ENCODE measurements around the gene ECSIT.

ECSIT gene

GRCh38 chr19:11549386-11549953, 20.5 kb upstream of the ECSIT start:
- DNase-seq = no peak

DNA sequence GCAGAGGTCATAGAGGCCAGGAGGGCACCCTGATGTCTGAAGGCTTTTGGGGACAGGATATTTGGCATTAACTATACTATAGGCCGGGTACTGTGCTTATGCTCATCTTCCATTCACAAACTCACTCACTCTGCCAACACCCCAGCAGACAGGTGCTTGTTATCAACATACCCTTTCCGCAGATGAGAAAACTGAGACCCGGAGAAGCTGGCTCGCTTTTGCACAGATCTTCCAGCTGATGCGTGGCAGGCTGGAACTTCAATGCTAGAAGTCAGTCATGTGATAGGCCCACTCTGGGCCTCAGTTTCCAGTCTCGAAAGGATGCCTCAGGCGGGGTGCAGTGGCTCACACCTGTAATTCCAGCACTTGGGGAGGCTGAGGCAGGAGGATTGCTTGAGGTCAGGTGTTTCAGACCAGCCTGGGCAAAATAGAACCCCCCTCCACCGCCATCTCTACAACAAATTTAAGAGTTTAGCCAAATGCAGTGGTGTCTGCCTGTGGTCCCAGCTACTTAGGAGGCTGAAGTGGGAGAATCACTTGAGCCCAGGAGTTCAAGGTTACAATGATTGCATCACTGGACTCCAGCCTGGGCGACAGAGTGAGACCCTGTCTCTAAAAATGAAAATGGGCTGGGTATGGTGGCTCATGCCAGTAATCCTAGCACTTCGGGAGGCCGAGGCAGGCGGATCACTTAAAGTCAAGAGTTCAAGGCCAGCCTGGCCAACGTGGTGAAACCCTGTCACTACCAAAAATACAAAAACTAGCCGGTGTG, 19.2 kb upstream of the ECSIT start:
- no peak for DNase-seq

DNA sequence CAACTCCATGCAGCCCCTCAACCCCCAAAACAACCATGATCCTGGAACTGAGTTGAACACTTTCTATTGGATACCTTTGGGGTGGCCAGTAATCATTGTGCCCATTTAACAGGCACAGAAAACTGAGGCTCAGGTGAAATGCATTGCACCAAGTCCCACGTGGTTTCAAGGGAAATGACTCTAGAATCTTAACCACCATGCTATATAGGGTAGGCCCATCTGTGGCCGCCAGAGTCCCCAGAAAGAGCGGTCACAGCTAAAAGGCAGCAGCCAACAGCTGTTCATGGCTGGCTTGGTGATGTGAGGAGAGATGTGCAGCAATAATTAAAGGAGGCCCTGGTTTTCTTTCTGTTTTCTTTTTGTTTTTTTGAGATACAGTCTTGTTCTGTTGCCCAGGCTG, 12.3 kb upstream of the ECSIT start:
- DNase-seq = no peak

DNA sequence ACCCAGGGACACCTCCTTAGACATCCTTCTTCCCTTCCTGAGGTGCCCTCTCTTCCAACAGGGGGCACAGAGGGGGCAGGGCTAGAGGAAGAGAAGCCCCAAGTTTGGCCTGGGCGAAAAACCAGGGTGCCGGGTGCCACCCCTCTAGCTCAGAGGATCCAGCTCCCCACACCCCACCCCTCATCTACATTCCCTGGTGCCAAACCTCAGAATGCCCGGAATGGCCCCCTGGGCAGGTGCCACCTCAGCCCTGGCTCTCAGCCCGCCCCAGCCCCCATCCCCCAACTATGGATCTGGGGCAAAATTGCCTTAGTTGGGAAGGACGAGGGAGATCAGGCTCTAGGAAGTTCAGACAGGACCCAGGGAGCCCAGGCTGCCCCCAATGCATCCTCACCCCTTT, 11.7 kb upstream of the ECSIT start:
- no peak for DNase-seq

DNA sequence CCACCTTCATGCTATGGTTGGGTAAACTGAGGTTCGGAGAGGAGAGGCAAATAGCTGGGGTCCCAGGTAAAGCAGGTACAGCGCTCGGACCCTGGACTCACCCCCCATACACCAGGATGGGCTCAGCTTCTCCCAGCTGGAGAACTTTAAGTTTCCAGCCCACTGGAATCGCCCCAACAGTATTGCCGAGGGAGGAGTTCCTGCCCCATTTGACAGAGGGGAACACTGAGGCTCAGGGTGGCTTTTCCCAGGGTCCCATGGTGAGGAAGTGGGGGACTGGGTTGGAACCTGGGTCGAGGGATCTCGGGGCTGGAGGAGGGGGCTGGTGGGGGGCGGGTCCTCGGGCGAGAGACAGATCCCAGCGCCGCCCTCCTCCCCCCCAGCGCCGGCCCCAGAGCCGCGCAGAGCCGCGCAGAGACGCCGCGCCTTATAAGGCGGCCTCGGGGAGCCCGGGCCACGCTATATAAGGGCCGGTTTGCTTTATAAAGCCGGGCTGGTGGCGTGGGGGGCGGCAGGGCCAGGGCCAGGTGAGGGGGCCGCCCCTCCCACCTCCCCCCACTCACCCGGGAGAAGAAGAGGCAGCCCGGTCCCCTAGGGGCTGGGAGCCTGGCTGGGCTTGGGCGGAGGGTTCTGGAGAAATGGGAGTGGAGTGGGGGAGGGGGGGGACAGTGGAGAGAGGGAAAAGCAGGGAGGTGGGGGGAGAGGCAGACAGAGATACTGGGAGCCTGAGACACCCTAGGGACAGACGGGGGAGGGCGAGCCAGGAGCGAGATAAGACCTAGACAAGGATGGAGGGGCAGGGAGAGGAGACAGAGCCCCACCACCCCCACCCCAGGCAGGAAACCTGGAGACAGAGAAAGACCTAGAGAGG, 10.8 kb upstream of the ECSIT start:
- no peak for DNase-seq

DNA sequence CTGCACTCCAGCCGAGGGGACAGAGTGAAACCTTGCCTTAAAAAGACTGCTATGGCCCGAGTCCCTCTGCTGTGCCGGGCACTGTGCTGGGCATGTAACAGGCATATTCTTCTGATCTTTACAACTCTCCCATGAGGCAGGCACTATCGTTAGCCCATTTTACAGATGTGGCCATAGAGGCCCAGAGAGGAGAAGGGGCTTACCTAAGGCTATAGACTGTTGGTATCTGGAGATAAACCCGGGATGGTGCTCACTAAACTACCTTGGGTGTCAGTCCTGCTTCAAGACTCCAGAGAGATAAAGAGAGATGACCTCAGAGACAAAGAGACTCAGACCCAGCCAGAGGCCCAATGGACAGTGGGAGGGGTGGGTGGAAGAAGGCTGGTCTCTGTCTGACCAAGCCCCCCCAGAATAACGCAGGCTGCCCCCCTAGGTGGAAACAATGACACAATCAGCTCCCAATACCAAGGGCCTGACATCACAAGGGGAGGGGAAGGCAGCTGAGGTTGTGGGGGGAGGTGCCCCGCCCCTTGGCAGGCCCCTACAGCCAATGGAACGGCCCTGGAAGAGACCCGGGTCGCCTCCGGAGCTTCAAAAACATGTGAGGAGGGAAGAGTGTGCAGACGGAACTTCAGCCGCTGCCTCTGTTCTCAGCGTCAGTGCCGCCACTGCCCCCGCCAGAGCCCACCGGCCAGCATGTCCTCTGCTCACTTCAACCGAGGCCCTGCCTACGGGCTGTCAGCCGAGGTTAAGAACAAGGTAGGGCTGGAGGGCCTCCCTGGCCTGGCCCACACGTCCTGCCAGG, 9.5 kb upstream of the ECSIT start, which contains the start of gene CNN1:
CNN1 (plus strand) TSS at position 620 of the 805 bp plus-strand sequence; CDS start at position 697, 77 bp downstream.
- DNase-seq = no peak

DNA sequence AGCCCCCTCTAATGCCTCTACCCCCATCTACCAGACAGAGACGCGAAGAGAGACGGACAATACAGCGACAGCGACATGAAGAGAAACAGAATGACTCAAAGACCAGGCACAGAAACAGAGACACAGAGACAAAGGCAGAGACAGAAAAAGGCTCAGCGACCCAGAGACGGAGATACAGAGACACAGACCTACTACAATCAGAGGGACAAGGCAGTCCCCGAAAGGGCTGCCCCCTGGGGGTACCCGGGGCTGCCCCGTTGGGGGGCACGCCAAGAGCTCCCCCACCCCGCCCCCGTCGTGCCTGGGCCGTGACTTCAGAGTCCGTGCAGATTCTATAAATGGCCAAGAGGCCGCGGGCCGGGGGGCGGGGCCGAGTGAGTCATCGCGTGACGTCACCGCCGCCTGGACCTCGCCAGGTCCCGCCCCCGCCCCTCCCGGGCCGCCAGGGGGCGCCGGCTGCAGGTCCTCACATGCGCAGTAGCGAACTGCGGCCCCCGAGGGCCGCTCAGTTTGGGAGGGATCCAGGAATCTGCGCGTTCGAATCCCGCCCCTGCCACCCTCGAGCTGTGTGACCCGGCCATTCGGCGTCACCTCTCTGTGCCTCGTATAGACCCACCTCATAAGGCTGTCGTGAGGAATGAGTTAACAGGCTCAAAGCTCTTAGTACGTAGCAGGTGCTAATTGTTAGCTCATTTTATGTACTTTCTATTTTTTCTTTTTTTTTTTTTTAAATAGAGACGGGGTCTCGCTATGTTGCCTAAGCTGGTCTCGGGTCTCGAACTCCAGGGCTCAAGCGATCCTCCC, 7.1 kb upstream of the ECSIT start:
- peak; percentile 80 to 84 for DNase-seq

- DNase-seq = no peak
Observed at GRCh38 chr19:11534948-11535347, 6.0 kb upstream of the ECSIT start.

- DNase-seq = no peak
Observed at GRCh38 chr19:11534538-11534937, 5.6 kb upstream of the ECSIT start.

GRCh38 chr19:11530432-11530831, 1.5 kb upstream of the ECSIT start:
- peak in 1 of 2 donors; percentile 12 for DNase-seq

GRCh38 chr19:11519138-11519537, 9.8 kb downstream of the ECSIT start:
- no peak for DNase-seq

GRCh38 chr19:11513946-11514345, 15.0 kb downstream of the ECSIT start:
- no peak for DNase-seq

DNA sequence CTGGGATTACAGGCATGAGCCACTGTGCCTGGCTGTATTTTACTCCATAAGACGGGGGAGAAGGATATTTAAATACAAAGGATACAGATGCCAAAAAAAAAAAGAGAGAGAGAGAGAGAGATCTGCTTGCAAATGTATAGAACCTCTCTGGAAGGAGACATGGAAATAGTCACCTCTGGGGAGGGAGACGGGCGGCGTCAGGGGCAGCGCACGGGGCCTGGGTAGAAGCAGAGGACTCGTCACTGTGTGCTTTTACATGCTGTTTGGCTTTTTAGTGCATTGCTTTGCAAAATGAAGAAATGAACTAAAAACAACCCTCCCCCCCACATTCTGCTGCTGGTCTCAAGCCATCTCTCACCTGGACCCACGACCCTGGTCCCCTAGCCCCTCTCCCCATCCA, 18.5 kb downstream of the ECSIT start:
- DNase-seq = no peak

- no peak for DNase-seq
Observed at GRCh38 chr19:11507370-11508078, 21.4 kb downstream of the ECSIT start.

DNA sequence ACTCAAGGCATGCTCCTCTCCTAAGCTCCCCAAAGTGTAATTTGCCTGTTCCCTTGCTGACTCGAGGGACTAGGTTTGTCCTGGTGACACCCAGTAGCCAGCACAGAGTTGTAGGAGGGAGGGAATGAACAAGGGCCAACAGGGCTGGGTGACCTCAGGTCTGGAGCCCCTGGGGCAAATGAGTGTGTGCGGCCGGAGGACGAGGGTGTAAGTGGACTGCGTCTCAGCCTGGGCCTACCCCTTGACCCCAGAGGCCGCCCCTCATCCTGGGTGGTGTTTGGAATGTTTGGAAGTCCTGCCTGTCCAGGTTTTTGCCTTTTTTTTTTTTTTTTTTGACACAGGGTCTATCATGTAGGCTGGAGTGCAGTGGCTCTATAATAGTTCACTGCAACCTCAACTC, 22.0 kb downstream of the ECSIT start:
- no peak for DNase-seq

DNA sequence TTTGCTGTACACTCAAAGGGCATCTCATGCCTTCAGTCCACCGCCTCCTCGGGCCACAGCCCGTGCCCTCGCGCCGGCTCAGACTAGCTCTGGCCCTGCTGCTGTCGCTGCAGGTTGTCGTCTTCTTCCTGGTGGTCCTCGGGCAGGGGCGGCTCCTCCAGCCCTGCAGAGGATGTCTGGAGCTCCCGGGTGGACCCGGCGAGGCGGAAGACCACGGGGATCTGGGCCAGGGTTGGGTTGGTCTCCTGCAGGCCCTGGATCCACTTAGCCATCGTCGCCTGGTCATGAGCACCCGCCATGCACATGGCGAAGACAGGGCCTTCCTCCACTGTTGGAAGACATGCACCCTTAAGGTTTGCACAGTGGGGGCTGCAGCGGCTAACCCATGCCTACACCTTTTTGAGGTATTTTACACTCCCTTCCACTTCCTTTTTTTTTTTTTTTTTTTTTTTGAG, 22.8 kb downstream of the ECSIT start:
- DNase-seq = no peak

DNA sequence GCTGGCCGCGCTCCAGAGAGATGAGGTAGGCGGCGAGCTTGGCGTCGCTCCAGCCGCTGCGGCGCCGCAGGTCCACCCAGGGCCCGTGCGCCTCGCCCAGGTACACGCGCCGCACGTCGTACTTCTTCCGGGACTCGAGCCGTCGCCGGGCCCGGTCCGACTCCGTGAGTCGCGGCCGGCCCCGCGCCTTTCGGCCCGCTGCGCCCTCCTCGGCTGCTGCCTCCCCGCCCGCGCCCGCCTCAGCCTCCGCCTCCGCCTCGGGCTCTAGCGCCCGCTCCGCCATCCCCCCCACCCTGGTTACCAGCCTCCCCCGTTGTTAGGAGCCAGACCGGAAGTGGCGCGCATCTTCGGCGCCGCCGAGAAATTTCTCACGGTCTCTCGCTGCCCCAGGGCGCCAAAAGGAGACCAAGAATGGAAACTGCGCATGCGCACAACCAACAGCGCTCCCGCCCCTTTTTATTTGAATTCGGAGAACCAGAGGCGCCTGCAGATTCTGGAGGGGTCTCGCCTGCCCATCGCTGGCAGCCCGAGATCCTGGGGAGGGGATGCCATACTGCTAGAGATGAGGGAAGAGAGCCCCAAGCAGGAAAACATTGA, 23.3 kb downstream of the ECSIT start, which contains the start of gene ZNF653:
ZNF653 (minus strand) TSS at position 336 of the 597 bp plus-strand sequence; CDS start at position 283, 53 bp downstream.
- DNase-seq = peak; percentile 94 to 95

- peak; percentile 96 for DNase-seq
Observed at GRCh38 chr19:11505032-11505503, 23.9 kb downstream of the ECSIT start.

GRCh38 chr19:11504502-11505031, 24.4 kb downstream of the ECSIT start:
- no peak for DNase-seq

GRCh38 chr19:11499890-11500420, 29.0 kb downstream of the ECSIT start:
- no peak for DNase-seq
